ENCODE results near the gene ASAP2. TPM values are rescaled to one million over a fixed set of nuclear protein-coding genes. Genes with fewer than 3 reads are reported as not detected.
A peak's percentile ranks its signal among the peaks of the same experiment; 100 is the strongest.

ASAP2 gene
- total RNA-seq, 1 experiment from 2014 or later = 12.6 TPM

DNA sequence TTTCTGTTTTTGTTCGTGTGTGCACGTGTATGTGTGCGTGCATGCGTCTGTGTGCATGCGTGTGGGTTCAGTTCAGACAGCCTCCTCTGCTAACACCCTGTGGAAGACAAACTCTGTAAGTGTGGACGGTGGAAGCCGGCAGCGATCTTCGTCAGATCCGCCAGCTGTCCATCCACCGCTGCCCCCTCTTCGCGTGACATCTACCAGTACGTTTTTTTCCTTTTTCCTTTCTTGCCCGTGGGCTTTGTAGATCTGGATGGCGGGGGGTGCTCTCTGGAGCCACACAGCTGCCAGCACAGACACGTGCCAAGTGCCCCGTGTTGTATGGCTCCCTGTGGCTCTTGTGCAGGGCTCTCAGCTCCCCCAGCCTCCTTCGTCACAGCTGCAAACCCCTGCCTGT is 184.4 kb downstream of the ASAP2 start:
- H2AK5ac ChIP-seq (ENCODE audit: insufficient read length, low read length) = no peak overlapping the region
- H3K27me3 ChIP-seq (ENCODE audit: insufficient read depth, low read length) = no peaks in the 10 kb centered on the region
- TF ChIP-seq, protein P1, sequence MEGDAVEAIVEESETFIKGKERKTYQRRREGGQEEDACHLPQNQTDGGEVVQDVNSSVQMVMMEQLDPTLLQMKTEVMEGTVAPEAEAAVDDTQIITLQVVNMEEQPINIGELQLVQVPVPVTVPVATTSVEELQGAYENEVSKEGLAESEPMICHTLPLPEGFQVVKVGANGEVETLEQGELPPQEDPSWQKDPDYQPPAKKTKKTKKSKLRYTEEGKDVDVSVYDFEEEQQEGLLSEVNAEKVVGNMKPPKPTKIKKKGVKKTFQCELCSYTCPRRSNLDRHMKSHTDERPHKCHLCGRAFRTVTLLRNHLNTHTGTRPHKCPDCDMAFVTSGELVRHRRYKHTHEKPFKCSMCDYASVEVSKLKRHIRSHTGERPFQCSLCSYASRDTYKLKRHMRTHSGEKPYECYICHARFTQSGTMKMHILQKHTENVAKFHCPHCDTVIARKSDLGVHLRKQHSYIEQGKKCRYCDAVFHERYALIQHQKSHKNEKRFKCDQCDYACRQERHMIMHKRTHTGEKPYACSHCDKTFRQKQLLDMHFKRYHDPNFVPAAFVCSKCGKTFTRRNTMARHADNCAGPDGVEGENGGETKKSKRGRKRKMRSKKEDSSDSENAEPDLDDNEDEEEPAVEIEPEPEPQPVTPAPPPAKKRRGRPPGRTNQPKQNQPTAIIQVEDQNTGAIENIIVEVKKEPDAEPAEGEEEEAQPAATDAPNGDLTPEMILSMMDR (conservative IDR thresholded peaks at IDR 0.05) = no peak

More for the DNA sequence above, 184.4 kb downstream of the ASAP2 start:
- Mint-ChIP-seq H3K9me3 (no peaks in the 10 kb centered on the region), H3K27ac (peak overlapping the region in 2 of 3 experiments; percentile 39 to 50; a peak in 2 of 7 replicates), H3K4me3 (no peak overlapping the region), H3K27me3 (ENCODE audit: low read depth) (no peaks in the 10 kb centered on the region), H3K36me3 (ENCODE audit: insufficient read depth in 1 of 3, low read depth in 3 of 3) (peaks cover 2 to 35% (median 22%) of the 10 kb centered on the region in 3 experiments; a peak in 6 of 7 replicates), H3K4me1 (peaks cover 16 to 24% of the 10 kb centered on the region in 2 experiments)
- no peak overlapping the region for H2AFZ ChIP-seq (ENCODE audit: low read length)
- H3K4me2 ChIP-seq (ENCODE audit: insufficient read depth, insufficient read length, low read length) = no peak overlapping the region
- no peak overlapping the region for H3K9ac ChIP-seq (ENCODE audit: extremely low read depth, insufficient read length, low read length)
- no peak overlapping the region for H4K91ac ChIP-seq (ENCODE audit: insufficient read length, low read depth, low read length)
- H3K56ac ChIP-seq (ENCODE audit: insufficient read length, low read depth, low read length) = no peak overlapping the region
- H3K23ac ChIP-seq (ENCODE audit: insufficient read length, low read depth, low read length) = no peak overlapping the region
- no peaks in the 10 kb centered on the region for H3K79me1 ChIP-seq (ENCODE audit: insufficient read depth, low read depth, low read length, poor library complexity, severe bottlenecking)
- H2BK5ac ChIP-seq (ENCODE audit: insufficient read length, low read length) = no peak overlapping the region
- no peaks in the 10 kb centered on the region for H3K23me2 ChIP-seq (ENCODE audit: insufficient read length, low read depth, low read length, poor library complexity, severe bottlenecking)
- no peak overlapping the region for H2BK12ac ChIP-seq (ENCODE audit: insufficient read length, low read depth, low read length)
- no peaks in the 10 kb centered on the region for H3K79me2 ChIP-seq (ENCODE audit: insufficient read depth, low read length)
- DNase-seq = no peak
- H3K9me3 ChIP-seq (ENCODE audit: control insufficient read depth, low read depth, low read length) = no peaks in the 10 kb centered on the region
- no peak overlapping the region for H2BK20ac ChIP-seq (ENCODE audit: low read depth, low read length, poor library complexity, severe bottlenecking)
- H2BK120ac ChIP-seq (ENCODE audit: low read depth, low read length, poor library complexity, severe bottlenecking) = no peak overlapping the region
- H2BK15ac ChIP-seq (ENCODE audit: low read depth, low read length) = no peak overlapping the region
- H3T11ph ChIP-seq (ENCODE audit: low read length) = no peak overlapping the region
- no peak overlapping the region for H3K27ac ChIP-seq (ENCODE audit: insufficient read length, low read depth, low read length)
- H4K20me1 ChIP-seq (ENCODE audit: control insufficient read depth, insufficient read depth, insufficient read length) = no peaks in the 10 kb centered on the region
- H3K14ac ChIP-seq (ENCODE audit: insufficient read depth, low read length) = no peak overlapping the region; the same call in 1 of the 2 replicates
- H4K8ac ChIP-seq (replicated peaks; ENCODE audit: insufficient read length, low read depth, low read length) = no peak overlapping the region
- H4K5ac ChIP-seq (ENCODE audit: insufficient read length, low read depth, low read length) = no peak overlapping the region
- no CpG with 5 or more reads among the region's 19 CpGs for WGBS (ENCODE audit: extremely low coverage, insufficient read length, low lambda C conversion rate)
- no peak overlapping the region for H3K4ac ChIP-seq (ENCODE audit: low read depth, low read length)
- H3K18ac ChIP-seq (ENCODE audit: insufficient read length, low read depth, low read length) = no peak overlapping the region
- peaks cover 3% of the 10 kb centered on the region; the same call in 1 of the 2 replicates for H3K4me1 ChIP-seq (ENCODE audit: insufficient read depth, low read length)

Data from H9 (cell line).